Islet precursor cell (in vitro differentiated cells): ENCODE measurements around the gene GLI2.
A peak's percentile ranks its signal among the peaks of the same experiment; 100 is the strongest.

ENCODE experiments used
- DNase-seq: peaks from one replicate; pipeline ENCODE4 v3.0.0-alpha.2; 2018

The GLI2 gene

GRCh38 chr2:120771781-120772208 is 36.1 kb downstream of the GLI2 start:
- DNase-seq: no peak

- DNase-seq: peak; percentile 49
These were observed 36.6 kb downstream of the GLI2 start for GRCh38 chr2:120772261-120772660.

- peak; percentile 35 for DNase-seq
These were observed 37.6 kb downstream of the GLI2 start for GRCh38 chr2:120773186-120773800.

- no peak for DNase-seq
These were observed 39.0 kb downstream of the GLI2 start for GRCh38 chr2:120774557-120775160.

GRCh38 chr2:120775194-120775593 is 39.5 kb downstream of the GLI2 start:
- no peak for DNase-seq

GRCh38 chr2:120775801-120776589 is 40.3 kb downstream of the GLI2 start:
- peak; percentile 50 for DNase-seq

GRCh38 chr2:120776649-120777048 is 41.0 kb downstream of the GLI2 start:
- no peak for DNase-seq

GRCh38 chr2:120777170-120777751 is 41.6 kb downstream of the GLI2 start:
- DNase-seq: no peak

GRCh38 chr2:120777787-120778186 is 42.1 kb downstream of the GLI2 start:
- no peak for DNase-seq

- no peak for DNase-seq
These were observed 42.6 kb downstream of the GLI2 start for GRCh38 chr2:120778244-120778643.

- DNase-seq: peak; percentile 91
These were observed 44.2 kb downstream of the GLI2 start for GRCh38 chr2:120779781-120780283.

- no peak for DNase-seq
These were observed 44.7 kb downstream of the GLI2 start for GRCh38 chr2:120780402-120780801.

- peak; percentile 73 for DNase-seq
These were observed 47.7 kb downstream of the GLI2 start for GRCh38 chr2:120783371-120783791.

GRCh38 chr2:120783969-120784372 is 48.3 kb downstream of the GLI2 start:
- DNase-seq: no peak
